Activated CD8-positive, alpha-beta memory T cell treated with anti-CD3 and anti-CD28 coated beads, Interleukin-2, amount 50 U/mL, for 1 hour (primary cell): ENCODE results near the gene ZNF680.
"Not testable (repeated sequence)": the region's sequence is repeated elsewhere in the genome, so short reads cannot be mapped to it uniquely, and the experiment has no call there.

Experiments used
- DNase-seq: peaks from one replicate; pipeline ENCODE4 v3.0.0-alpha.2; 2020; ENCODE audit errors: extremely low read depth

The ZNF680 gene

DNA sequence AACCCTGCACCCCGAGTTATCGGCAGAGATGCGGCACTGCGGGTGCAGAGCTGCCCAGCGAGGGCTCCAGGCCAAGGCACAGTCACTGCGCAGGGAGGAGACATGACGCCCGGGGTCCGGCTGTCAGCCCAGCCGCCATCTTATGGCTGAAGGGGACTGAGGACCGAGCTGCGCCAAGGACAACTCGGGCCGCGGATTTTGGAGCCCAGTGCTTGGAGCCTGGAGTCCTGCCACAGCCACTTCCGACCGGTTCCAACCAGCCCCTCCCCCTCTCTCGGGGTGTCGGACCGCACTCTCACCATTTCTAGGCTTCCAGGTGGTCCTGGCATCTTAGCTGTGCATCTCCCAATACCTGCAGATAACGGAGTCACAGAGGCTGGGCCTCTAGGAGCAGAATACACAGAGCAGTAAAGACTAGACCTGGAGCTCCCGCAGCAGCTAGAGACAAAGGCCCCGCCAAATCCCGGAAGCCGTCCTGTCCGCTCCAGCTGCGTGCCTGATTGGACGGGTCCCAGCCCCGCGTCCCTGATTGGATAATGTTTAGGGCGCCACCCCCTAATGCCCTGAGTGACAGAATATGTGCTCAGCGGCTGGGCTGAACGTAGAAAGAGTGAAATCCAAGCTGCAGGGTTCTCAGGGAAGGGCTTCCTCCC lies at the start of gene ZNF680:
Gene ZNF680, minus strand, starts transcription at position 446 of the 653 bp plus-strand sequence. Its CDS starts 117 bp downstream, at position 329.
- peak; percentile 63 for DNase-seq

DNA sequence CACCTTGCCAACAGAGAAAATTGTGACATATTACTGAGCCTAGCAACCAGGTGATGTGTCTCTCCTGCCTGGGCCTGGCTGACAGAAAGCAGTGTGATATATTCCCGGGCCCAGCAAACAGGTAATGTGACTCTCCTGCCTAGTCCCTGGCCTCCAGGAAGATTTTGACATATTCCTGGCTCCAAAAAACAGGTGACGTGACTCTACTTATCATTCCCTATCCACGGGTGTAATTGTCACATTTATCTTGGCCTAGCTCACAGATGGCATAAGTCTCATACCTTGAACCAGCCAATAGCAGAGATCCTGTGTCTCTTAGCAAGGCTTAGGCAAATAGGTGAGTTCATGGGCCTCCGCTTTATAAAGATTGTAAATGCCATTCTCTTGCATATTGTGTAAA lies 49.6 kb upstream of the ZNF680 start:
- no peak for DNase-seq

DNA sequence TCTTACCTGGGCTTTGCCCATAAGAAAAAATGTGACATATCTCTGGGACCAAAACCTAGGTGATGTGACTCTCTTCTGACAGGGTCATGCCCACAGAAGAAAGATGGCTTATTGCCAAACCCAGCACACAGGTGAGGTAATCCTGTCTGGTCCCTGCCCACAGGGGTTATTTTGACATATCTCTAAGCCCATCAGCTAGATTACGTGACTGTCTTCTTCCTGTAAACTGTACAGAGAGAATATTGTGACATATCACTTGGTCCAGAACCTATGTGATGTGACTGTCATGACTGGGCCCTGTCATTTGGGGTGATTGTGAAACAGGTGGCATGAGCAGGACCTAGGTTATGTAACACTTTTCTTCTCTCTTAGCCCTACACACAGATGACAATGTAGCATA lies 48.8 kb upstream of the ZNF680 start:
- DNase-seq = no peak

DNA sequence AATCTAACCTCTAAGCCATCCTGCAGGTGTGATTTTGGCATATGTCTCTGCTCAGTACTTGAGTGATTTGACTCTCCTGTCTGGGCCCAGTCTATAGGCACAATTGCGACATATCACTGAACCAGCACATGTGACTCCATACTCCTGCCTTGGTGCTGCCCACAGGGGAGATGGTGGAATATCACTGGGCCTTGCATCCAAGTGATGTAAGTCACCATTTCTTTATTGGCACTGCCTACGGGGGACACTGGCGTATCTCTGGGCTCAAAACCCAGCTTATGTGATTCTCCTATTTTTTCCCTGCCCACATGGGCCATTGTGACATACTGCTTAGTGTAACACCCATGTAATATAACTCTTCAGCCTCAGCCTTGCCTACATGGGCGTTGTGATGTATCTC lies 48.1 kb upstream of the ZNF680 start:
- DNase-seq = no peak

DNA sequence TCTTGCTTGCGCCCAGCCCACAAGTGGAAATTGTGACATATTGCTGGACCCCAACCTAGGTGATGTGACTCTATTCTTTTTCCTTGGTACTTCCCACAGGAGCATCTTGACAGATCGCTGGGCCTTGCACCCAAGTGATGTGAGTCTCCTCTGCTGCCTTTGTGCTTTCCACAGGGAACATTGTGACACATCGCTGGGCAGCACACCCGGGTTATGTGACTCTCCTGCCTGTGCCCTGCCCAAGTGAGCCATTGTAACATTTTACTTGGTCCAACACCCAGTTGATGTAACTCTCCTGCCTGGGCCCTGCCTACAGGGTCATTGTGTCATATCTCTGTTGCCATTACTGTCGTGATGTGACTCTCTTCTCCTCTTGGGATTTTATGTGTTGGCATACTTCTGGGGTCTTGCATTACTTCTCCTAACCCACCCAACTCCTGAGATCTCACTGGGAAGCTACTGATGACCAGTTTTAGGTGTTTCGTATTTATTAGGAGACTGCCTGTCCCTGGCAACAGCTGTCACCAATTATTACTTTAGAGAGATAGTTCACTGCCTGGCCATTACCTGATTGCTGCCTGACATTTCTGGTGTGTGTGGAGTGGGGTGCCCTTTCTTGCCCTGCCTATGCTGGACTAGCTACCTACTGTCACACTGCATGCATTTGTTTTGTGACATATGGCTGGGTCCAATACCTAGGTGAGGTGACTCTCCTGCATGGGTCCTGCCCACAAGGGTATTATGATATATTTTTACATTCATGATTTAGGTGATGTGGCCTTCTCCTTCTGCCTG lies 45.4 kb upstream of the ZNF680 start:
- DNase-seq = no peak

DNA sequence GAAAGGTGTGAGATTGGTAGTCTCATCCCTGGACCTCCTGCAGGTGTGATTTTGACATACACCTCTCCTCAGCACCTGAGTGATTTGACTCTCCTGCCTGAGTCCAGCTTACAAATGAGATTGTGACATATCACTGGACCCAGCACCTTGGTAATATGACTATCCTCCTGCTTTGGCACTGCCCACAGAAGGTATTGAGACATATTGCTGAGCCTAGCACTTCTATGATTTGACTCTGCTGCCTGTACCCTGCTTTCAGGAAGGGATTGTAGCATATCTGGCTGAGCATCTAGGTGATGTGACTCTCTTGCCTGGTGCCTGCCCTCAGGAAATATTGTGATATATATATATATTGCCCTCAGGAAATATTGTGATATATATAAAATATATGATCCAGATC lies 43.5 kb upstream of the ZNF680 start:
- no peak for DNase-seq

DNA sequence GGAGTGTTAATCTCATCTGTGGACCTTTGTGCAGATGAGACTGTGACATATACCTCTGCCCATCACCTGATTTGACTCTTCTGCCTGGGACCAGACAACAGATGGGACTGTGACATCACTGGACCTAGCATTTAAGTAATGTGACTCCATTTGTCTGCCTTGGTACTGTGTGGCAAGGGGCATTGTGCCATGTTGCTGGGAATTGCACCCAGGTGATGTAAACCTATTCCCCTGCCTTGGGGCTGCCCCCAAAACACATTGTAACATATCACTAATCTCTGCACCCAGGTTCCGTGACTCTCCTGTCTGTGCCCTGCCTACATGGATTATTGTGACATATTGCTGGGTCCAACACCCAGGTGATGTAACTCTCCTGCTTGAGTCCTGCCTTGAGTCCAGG lies 40.4 kb upstream of the ZNF680 start:
- no peak for DNase-seq

DNA sequence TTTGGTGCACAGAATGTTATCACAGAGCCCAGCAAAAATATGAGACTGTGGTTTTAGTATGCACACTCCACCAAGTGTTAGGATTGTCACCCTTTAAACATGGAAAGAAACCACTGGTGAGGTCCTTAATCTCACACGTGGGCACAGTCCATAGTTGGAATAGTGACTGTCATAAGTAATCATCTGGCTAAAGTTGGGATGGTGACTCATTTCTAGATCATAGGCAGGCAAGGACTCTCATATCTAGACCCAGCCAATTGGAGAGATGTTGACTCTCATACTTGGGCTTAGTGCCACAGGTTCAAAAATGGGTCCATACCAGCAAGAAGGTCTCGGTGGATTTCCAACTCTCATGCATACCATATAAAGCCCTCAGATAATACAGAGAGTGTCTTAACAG lies 39.6 kb upstream of the ZNF680 start:
- DNase-seq = no peak

DNA sequence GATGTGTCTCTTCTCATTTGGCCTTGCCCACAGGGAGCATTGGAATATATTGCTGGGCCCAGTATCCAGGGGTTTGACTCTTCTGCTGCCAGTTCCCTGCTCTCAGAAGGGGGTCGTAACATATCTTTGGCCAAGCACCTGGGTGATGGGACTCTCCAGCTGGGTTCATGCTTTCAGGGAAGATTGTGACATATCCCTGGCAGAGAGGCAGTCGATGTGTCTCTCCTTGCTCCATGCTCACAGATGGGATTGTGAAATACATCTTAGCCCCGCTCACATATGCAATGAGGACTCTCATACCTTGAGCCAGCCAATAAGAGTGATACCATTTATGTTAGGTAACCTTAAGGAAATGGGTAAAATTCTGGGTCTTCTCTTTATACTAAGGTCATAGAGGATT lies 39.2 kb upstream of the ZNF680 start:
- DNase-seq = no peak

DNA sequence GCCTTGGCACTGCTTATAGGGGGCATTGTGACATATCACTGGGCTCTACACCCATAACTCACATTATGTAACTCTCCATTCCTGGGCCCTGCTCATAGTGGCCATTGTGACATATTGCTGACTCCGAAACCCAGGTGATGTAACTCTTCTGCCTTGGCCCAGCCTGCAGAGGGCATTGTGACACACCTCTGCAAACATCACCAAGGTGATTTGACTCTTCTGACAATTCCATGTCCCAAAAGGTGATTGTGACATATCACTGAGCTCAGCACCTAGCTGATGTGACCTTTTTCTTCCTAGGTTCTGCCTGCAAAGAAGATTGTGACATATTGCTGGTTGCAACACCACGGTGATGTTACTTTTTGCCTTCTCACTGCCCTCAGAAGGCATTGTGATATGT lies 36.5 kb upstream of the ZNF680 start:
- DNase-seq = no peak

DNA sequence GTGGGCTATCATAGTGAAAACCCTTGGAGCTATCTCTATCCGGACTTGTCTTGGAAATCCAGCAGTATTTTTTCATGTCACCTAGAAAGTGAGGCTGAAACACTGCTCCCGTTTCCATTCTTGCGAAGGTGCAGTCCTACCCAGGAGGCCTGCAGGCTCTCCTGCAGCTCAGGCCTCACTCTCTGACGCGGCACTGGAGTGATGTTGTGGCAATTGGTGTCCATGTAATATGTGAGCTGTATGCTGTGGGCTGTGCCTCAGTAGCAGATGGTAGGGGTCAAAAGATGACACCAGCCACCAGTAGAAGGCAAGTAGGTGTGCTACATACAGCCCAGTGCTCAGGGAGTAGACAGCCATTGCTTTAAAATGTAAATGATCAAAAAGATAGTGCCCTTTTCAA lies 28.1 kb upstream of the ZNF680 start:
- DNase-seq = no peak

DNA sequence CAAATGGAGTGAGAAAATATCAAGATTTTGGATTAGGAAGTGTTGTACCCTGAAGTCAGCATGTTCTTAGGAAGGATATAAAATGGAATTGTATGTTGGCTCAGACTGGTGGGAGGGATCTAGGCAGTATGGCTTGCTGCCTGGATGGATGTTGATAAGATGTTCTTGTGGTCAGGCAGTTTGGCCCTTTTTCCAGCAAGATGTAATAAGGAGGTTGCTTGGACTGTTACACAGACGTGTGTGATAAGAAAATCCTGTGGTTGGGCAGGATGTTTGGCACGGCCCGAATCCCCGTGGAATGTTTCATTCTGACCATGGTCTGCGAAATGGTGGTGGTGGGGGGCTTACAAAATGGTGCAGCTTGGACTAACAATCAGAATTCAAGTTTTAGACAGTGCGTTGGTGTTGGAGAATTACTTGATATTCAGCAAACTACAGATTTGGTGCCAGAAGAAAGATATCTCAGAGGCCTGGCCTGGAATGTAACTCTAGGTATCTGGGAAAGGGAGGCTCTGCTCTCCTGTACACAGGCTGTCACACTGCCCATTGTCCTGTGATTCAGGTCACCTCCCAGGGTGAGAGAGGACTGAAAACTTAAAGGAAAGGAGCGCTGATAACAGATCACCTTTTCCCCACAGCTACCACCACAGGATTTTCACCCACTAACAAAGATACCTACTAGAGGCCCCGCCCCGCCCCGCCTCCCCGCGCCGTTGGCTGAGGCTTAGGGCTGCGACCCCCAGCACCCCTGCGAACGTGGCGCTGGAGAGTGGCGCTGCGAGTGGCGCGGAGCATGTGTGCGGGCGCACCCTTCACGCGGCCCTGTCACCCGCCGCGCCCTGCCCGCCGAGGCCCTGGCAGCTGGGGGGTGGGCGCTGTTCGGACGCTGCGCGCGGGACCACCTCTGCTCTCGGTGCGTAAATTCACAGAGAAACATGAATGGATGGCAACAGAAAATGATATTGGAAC lies 19.3 kb upstream of the ZNF680 start:
- DNase-seq = no peak

DNA sequence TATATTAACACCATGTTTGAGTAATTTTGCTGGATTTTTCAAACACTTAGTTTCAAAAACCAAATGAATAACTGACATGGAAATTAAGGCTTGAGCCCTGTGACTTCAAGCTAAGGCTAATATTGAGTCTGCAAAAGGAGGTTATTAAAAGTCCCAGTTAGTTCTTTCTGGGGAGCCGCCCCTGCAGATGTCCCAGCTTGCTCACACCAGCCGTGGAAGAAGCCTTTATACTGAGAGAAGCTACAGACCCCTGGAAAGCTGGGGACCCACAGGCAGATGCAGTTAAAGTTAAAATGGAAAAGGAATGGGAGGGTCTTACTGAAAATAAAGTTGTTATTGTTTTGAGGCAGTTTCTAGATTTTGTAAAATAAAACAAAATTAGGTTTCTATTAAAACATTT lies 18.5 kb upstream of the ZNF680 start:
- DNase-seq = no peak

DNA sequence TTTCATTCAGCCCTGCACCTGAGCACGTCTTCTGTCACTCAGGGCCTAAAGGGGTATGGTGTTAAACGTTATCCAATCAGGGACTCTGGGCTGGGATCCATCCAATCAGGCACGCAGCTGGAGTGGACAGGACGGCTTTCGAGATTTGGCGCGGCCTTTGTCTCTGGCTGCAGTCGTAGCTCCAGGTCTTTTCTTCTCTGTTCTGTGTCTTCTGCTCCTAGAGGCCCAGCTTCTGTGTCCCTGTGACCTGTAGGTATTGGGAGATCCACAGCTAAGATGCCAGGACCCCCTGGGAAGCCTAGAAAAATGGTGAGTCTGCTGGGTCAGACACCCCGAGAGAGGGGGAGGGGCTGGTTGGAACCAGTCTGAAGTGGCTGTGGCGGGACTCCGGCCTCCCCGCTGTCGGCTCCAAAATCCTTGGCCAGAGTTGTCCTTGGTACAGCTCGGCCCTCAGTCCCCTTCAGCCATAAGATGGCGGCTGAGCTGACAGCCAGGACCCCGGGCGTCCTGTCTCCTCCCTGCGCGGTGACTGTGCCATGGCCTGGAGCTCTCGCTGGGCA lies 11.7 kb upstream of the ZNF680 start:
- DNase-seq = no peak

DNA sequence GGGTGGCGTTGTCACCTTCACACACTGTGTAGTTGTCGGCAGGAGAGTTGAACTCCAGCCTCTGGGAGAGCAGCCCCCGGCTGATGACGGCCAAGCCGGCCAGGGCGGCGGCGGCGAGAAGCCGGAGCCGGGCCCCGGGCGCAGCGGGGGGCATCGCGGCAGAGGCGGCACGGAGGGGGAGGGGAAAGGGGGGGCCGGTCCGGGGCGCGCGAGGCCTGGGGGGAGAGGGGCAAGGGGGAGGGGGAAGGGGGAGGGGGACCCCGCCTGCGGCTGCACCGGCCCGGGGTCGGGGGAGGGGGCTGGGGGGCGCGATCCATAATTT lies 7.4 kb upstream of the ZNF680 start:
- DNase-seq = not testable (repeated sequence)

DNA sequence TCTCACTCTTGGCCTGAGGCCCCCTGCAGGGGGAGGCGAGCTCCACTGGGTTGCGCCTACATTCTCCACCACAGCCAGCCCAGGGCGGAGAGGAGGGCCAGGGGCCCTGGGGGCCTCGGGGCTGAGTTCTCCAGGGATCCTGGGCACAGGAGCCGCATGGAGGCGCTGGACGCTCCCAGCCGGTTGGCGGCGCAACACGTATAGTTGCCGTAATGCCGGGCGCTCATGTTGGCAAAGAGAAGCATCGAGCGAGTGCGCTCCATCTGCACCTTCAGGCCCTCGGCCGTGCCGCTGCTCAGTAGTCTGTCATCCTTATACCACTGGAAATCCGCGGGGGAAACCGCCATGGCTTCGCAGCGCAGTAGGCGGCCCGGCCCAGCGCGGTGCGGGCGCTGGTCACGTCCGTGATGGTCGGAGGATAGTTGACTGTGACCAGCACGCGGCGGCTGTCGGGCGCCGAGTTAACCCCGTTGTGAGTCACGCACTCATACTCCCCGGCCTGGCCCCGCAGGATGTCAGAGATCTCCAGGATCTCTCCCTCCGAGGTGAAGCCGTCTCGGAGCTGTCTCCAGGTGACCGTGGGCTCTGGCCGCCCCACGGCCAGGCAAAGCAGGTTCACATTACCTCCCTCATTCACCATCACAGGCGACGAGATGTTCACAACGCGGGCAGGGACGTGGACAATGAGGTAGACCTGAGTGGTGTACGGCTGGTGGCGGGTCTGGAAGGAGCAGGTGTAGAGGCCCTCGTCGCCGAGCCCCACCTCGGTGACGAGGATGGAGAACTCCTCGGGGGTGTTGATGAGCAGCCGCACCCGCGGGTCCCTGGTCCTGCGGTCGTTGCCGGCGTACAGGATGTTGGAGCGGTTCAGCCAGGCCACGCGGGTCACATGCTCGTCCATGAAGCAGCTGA lies 6.8 kb upstream of the ZNF680 start:
- DNase-seq = not testable (repeated sequence)

DNA sequence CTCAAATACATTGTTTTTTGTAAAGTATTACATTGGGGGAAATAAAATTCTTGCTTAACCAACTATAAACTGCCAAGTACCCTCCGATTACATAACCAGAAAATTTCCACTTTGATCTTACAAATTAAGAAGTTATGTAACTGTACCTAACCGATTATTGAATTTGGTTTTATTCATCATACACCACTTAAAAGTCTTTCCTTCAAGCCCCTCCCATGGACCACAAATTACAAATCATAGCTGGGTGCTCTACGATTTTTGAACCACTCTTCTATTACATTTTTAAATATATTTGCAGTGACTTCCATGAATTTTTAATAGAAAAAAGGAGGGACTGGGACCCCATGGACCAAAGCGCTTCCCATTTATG lies 630 bp downstream of the ZNF680 start:
- DNase-seq = no peak

DNA sequence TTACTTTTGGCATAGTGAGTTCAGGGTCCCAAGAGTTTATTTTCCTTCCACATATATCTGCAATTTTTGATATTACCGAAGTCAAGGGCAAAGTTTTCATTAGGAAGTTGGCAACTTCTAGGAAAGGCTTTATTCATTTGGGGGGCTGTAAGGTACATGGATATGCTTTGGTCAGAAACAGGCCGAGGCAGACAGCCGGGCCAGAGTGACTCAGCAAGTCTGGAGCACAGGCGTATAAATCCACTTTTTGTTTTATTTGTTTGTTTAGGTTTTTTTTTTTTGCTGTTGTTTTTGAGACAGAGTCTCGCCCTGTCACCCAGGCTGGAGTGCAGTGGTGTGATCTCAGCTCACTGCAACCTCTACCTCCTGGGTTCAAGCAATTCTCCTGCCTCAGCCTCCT lies 3.7 kb downstream of the ZNF680 start:
- DNase-seq = no peak

DNA sequence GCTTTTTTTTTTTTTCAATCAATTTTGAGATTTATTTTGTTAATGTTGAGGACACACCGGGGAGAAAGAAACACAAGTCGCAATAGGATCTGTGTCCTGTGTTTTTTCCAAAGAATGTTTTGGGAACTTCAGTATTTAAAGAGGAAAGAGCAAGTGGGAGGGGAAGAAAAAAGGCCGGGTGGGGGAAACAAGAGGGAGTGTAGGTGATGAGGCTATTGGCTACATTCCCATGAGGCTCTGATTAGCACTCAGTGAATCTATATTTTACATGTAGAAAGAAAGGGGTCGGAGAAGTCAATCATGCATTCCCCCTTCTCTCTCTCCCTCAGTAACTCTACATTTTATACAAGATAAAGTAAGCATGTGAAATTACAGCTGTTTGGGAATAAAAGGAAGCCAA lies 4.1 kb downstream of the ZNF680 start:
- DNase-seq = no peak

DNA sequence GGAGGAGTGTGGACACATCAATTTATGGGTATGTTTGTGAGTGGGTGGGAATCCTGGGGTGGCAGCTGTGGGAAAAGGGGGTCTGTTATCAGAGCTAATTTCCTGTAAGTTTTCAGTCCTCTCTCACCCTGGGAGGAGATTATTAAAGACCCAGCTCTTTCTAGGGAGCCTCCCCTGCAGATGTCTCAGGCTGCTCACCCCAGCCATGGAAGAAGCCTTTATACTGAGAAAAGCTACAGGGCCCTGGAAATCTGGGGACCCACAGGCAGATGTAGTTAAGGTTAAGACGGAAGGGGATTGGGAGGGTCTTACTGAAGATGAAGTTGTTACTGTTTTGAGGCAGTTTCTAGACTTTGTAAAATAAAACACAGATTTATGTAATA lies 4.6 kb downstream of the ZNF680 start:
- no peak for DNase-seq

DNA sequence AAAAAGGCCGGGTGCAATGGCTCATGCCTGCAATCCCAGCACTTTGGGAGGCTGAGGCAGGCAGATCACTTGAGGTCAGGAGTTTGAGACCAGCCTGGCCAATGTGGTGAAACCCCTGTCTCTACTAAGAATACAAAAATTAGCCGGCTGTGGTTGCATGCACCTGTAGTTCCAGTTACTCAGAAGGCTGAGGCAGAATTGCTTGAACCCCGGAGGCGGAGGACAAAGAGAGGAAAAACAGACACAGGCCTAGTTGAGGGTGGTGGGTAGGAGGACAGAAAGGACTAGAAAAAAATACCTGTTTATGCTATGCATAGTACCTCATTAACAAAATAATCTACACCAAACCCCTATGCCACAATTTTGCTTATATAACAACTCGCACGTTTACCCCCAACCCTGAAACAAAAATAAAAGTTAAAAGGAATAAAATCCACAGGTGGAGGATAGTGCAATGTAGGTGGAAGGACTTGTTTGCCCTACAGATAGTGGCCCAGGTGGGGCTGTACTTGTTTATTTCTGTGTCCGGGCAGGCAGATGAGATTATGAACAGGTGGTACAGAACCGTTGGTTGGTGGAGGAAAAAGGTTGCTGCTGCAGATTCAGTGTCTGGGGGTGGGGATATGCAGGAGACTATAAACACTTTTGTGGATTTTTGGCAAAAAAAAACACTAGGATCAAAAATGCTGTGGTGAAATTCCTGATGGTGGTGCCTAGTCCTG lies 5.1 kb downstream of the ZNF680 start:
- DNase-seq = no peak
